WTC11 (cell line): ENCODE measurements around the gene KPNB1. TPM values are rescaled to one million over a fixed set of nuclear protein-coding genes. Genes with fewer than 3 reads are reported as not detected.
A peak's percentile ranks its signal among the peaks of the same experiment; 100 is the strongest.

Experiments used
- ATAC-seq: fragments of 200-7000 bp; cut with Tn5 transposase; 2 replicates; pipeline ENCODE4 v1.10.0; 2021; ENCODE audit warnings: mild to moderate bottlenecking, moderate library complexity
- CTCF ChIA-PET: fragments of 300-600 bp; sonication (Branson Sonifier 250); formaldehyde crosslinking; loops from one replicate; lab custom pipeline; 2021; ENCODE audit warnings: antibody characterized with exemption; lab: Charles Lee
- POLR2A ChIA-PET: fragments of 350-600 bp; sonication (Branson Sonifier 250); formaldehyde crosslinking; loops from one replicate; lab custom pipeline; 2021; ENCODE audit warnings: antibody characterized with exemption; lab: Charles Lee
- DNase-seq: peaks from one replicate; pipeline ENCODE4 v3.0.0; 2021; ENCODE audit warnings: low spot score
- H3K27ac Mint-ChIP-seq: 2 replicates; pipeline ENCODE4 v1.8.0; 2021; ENCODE audit warnings: mixed read lengths
- H3K27me3 Mint-ChIP-seq: 2 replicates; pipeline ENCODE4 v1.8.0; 2021; ENCODE audit warnings: low read depth, mild to moderate bottlenecking, moderate library complexity, mixed read lengths
- H3K36me3 Mint-ChIP-seq: 2 replicates; pipeline ENCODE4 v1.8.0; 2021; ENCODE audit warnings: mixed read lengths
- H3K4me1 Mint-ChIP-seq: 2 replicates; pipeline ENCODE4 v1.8.0; 2022; ENCODE audit warnings: mixed read lengths
- H3K4me3 Mint-ChIP-seq: 2 replicates; pipeline ENCODE4 v1.8.0; 2021; ENCODE audit warnings: mild to moderate bottlenecking, moderate library complexity, mixed read lengths
- H3K9me3 Mint-ChIP-seq: 2 replicates; pipeline ENCODE4 v1.8.0; 2021; ENCODE audit warnings: mixed read lengths
- ARID4B ChIP-seq: sonication (generic); formaldehyde crosslinking; IDR thresholded peaks from 2 replicates; pipeline ENCODE4 v1.8.0; 2023; ENCODE audit warnings: missing genetic modification reagents, mild to moderate bottlenecking, borderline replicate concordance
- ATF1 ChIP-seq: sonication (generic); formaldehyde crosslinking; IDR thresholded peaks from 2 replicates; pipeline ENCODE4 v1.8.1; 2023; ENCODE audit warnings: mild to moderate bottlenecking, moderate library complexity, missing genetic modification reagents
- ATF3 ChIP-seq: sonication (generic); formaldehyde crosslinking; conservative IDR thresholded peaks from 2 replicates; pipeline ENCODE4 v1.8.1; 2022; ENCODE audit warnings: mild to moderate bottlenecking, missing genetic modification reagents
- ATF6 ChIP-seq: sonication (generic); formaldehyde crosslinking; IDR thresholded peaks from 2 replicates; pipeline ENCODE4 v1.8.1; 2023; ENCODE audit warnings: mild to moderate bottlenecking, missing genetic modification reagents
- ETV6 ChIP-seq: sonication (generic); formaldehyde crosslinking; IDR thresholded peaks from 2 replicates; pipeline ENCODE4 v1.8.1; 2022; ENCODE audit warnings: mild to moderate bottlenecking, missing genetic modification reagents
- FOXP4 ChIP-seq: sonication (generic); formaldehyde crosslinking; IDR thresholded peaks from 2 replicates; pipeline ENCODE4 v1.8.0; 2022; ENCODE audit warnings: mild to moderate bottlenecking, missing genetic modification reagents
- IRF2 ChIP-seq: sonication (generic); formaldehyde crosslinking; IDR thresholded peaks from 2 replicates; pipeline ENCODE4 v1.8.0; 2022; ENCODE audit warnings: low read depth, missing genetic modification reagents, borderline replicate concordance
- JAZF1 ChIP-seq: fragments of 250-450 bp; sonication (Bioruptor Pico); IDR thresholded peaks from 2 replicates; pipeline ENCODE4 v1.9.0; 2021; ENCODE audit warnings: moderate library complexity, mild to moderate bottlenecking, inconsistent platforms
- KAT7 ChIP-seq: sonication (generic); formaldehyde crosslinking; IDR thresholded peaks from 2 replicates; pipeline ENCODE4 v1.8.1; 2023; ENCODE audit warnings: missing genetic modification reagents, mild to moderate bottlenecking, borderline replicate concordance
- NR2C2 ChIP-seq: sonication (generic); formaldehyde crosslinking; IDR thresholded peaks from 2 replicates; pipeline ENCODE4 v1.8.0; 2022; ENCODE audit warnings: mild to moderate bottlenecking, missing genetic modification reagents
- PRDM15 ChIP-seq: sonication (generic); formaldehyde crosslinking; IDR thresholded peaks from 2 replicates; pipeline ENCODE4 v1.8.0; 2022; ENCODE audit warnings: missing genetic modification reagents
- SOX15 ChIP-seq: fragments of 250-450 bp; sonication (Bioruptor Pico); IDR thresholded peaks from 2 replicates; pipeline ENCODE4 v1.9.0; 2021; ENCODE audit warnings: mild to moderate bottlenecking
- TEAD4 ChIP-seq: sonication (generic); formaldehyde crosslinking; IDR thresholded peaks from 2 replicates; pipeline ENCODE4 v1.8.0; 2022; ENCODE audit warnings: mild to moderate bottlenecking, missing genetic modification reagents
- ZNF219 ChIP-seq: sonication (generic); formaldehyde crosslinking; IDR thresholded peaks from 2 replicates; pipeline ENCODE4 v1.8.0; 2023; ENCODE audit warnings: missing genetic modification reagents, mild to moderate bottlenecking, borderline replicate concordance
- total RNA-seq: library from RNA; stranded (reverse); gene quantifications from 3 replicates; pipeline ENCODE4 v1.2.3, GENCODE V29; 2021
- TF ChIP-seq, protein P1 (sequence below): sonication (generic); formaldehyde crosslinking; IDR thresholded peaks from 2 replicates; pipeline ENCODE4 v1.8.0; 2022; ENCODE audit warnings: mild to moderate bottlenecking, missing genetic modification reagents
- TF ChIP-seq, protein P2 (sequence below): sonication (generic); formaldehyde crosslinking; IDR thresholded peaks from 2 replicates; pipeline ENCODE4 v1.8.1; 2022; ENCODE audit warnings: low read depth, missing genetic modification reagents, borderline replicate concordance

KPNB1 gene
- total RNA-seq, 1 experiment from 2014 or later = 506 TPM

GRCh38 chr17:47653442-47653841 is 3.7 kb downstream of the KPNB1 start:
- TF ChIP-seq PRDM15 = no peak
- TF ChIP-seq TEAD4 = no peak
- TF ChIP-seq JAZF1 (CRISPR knock-in tag) = no peak
- no peak for TF ChIP-seq SOX15 (CRISPR knock-in tag)
- TF ChIP-seq KAT7 (CRISPR knock-in tag) = no peak
- TF ChIP-seq IRF2 (CRISPR knock-in tag) = no peak
- TF ChIP-seq ATF6 = no peak
- TF ChIP-seq, protein P1, sequence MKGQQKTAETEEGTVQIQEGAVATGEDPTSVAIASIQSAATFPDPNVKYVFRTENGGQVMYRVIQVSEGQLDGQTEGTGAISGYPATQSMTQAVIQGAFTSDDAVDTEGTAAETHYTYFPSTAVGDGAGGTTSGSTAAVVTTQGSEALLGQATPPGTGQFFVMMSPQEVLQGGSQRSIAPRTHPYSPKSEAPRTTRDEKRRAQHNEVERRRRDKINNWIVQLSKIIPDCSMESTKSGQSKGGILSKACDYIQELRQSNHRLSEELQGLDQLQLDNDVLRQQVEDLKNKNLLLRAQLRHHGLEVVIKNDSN (CRISPR knock-in tag) = no peak
- TF ChIP-seq ATF1 (CRISPR knock-in tag) = no peak
- TF ChIP-seq ARID4B (CRISPR knock-in tag) = no peak
- TF ChIP-seq, protein P2, sequence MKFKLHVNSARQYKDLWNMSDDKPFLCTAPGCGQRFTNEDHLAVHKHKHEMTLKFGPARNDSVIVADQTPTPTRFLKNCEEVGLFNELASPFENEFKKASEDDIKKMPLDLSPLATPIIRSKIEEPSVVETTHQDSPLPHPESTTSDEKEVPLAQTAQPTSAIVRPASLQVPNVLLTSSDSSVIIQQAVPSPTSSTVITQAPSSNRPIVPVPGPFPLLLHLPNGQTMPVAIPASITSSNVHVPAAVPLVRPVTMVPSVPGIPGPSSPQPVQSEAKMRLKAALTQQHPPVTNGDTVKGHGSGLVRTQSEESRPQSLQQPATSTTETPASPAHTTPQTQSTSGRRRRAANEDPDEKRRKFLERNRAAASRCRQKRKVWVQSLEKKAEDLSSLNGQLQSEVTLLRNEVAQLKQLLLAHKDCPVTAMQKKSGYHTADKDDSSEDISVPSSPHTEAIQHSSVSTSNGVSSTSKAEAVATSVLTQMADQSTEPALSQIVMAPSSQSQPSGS = no peak
- no peak for TF ChIP-seq ETV6 (CRISPR knock-in tag)
- no peak for TF ChIP-seq FOXP4
- no peak for TF ChIP-seq ATF3 (CRISPR knock-in tag)
- no peak for TF ChIP-seq ZNF219 (CRISPR knock-in tag)
- no peak for TF ChIP-seq NR2C2 (CRISPR knock-in tag)
- ATAC-seq (no peak), DNase-seq (no peak)
- POLR2A ChIA-PET = no interaction called here
- H3K27me3 Mint-ChIP-seq = no peaks in the 10 kb centered on the region; the same call in 1 of the 2 replicates
- no peaks in the 10 kb centered on the region for H3K9me3 Mint-ChIP-seq
- H3K27ac Mint-ChIP-seq = 0 out of 2 replicates have a peak overlapping the region, but pooled peaks have one; percentile 55
- no peak overlapping the region for H3K4me3 Mint-ChIP-seq
- CTCF ChIA-PET = interaction anchor here (1.3 kb wide), 1 partner anchor 10 kb away, joined by 5 read pairs; no protein-coding TSS in a partner anchor
- H3K36me3 Mint-ChIP-seq = peaks cover 71% of the 10 kb centered on the region
- peaks cover 25% of the 10 kb centered on the region for H3K4me1 Mint-ChIP-seq
